Gastrocnemius medialis (tissue), 4 donors: Measurements from ENCODE around the gene DBNL. TPM values are rescaled to one million over a fixed set of nuclear protein-coding genes. Genes with fewer than 3 reads are reported as not detected.

Source experiments
- ATAC-seq, 2 donors: fragments of 150-250 bp; one replicate each; pipeline ENCODE4 v1.9.1; 2016
- DNase-seq, 2 donors: peaks; one replicate each; pipeline ENCODE4 v3.0.0-alpha.2; 2019
- H3K27ac ChIP-seq, 4 donors: fragments of 200-600 bp; sonication (generic); 1 replicate in 1 of 4; 2 replicates in 3 of 4; pipeline ENCODE4 v1.5.1; 2016 to 2018; ENCODE audit warnings: mild to moderate bottlenecking in 2 of 4, moderate library complexity in 1 of 4
- H3K27me3 ChIP-seq, 3 donors: fragments of 200-600 bp; sonication (generic) in 2 of 3; 1 replicate in 1 of 3; 2 replicates in 2 of 3; pipeline versions ENCODE4 v1.5.1 to v1.6.0; 2016 to 2019; ENCODE audit warnings: mild to moderate bottlenecking in 1 of 3, moderate library complexity in 1 of 3
- H3K36me3 ChIP-seq, 2 donors: fragments of 200-600 bp; sonication (generic) in 1 of 2; one replicate each; pipeline ENCODE4 v1.5.1; 2017 to 2018
- H3K4me1 ChIP-seq, 2 donors: fragments of 200-600 bp; sonication (generic) in 1 of 2; one replicate each; pipeline ENCODE4 v1.5.1; 2016 to 2017; ENCODE audit warnings: mild to moderate bottlenecking in 2 of 2
- H3K4me3 ChIP-seq, 4 donors: fragments of 200-600 bp; sonication (generic) in 3 of 4; 1 replicate in 1 of 4; 2 replicates in 3 of 4; pipeline ENCODE4 v1.5.1; 2016 to 2019; ENCODE audit warnings: mild to moderate bottlenecking in 2 of 4
- H3K9me3 ChIP-seq, 3 donors: fragments of 200-600 bp; sonication (generic) in 2 of 3; 1 replicate in 1 of 3; 2 replicates in 2 of 3; pipeline ENCODE4 v1.5.1; 2016 to 2019
- CTCF ChIP-seq, 5 experiments: fragments of 450-650 bp in 3 of 5; fragments of 200-600 bp in 2 of 5; sonication (generic) in 2 of 5; IDR thresholded peaks in 4 of 5; conservative IDR thresholded peaks in 1 of 5; 1 replicate in 4 of 5; 2 replicates in 1 of 5; pipeline ENCODE4 v1.5.1; 2016 to 2019; ENCODE audit warnings: antibody characterized with exemption in 5 of 5, mild to moderate bottlenecking in 3 of 5, moderate library complexity in 3 of 5
- POLR2A ChIP-seq, 2 donors: fragments of 450-650 bp; IDR thresholded peaks; one replicate each; pipeline ENCODE4 v1.6.1; 2017; ENCODE audit warnings: antibody characterized with exemption in 2 of 2, mild to moderate bottlenecking in 2 of 2, moderate library complexity in 2 of 2
- in situ Hi-C, 4 donors: fragments of 200-750 bp; cut with MboI; loops; one replicate each; pipeline versions ENCODE4 v1.15.0 to v1.8.0; 2017; ENCODE audit warnings: low sequenced_read_pairs in 4 of 4
- intact Hi-C: fragments of 100-400 bp; cut with DNase I; formaldehyde crosslinking; loops from one replicate; pipeline ENCODE4 v1.15.1; 2023; ENCODE audit warnings: low total_unique reads
- total RNA-seq, 4 donors: library from RNA; depleted of rRNA; stranded (reverse); fragments of >200 nt; gene quantifications; one replicate each; pipeline versions ENCODE4 v1.1.0 to v1.2.3, GENCODE V29; 2016

The DBNL gene
- total RNA-seq, 4 donors from 2014 or later, result 48.0 to 77.2 (median 56.0) TPM

- Histone ChIP-seq H3K4me1 (peaks cover 56 to 63% of the 10 kb centered on the region in 2 donors), H3K27ac (peak overlapping the region; percentile 85 to 95 (median 90)), H3K4me3 (no peak overlapping the region), H3K9me3 (no peaks in the 10 kb centered on the region), H3K27me3 (no peaks in the 10 kb centered on the region), H3K36me3 (peaks cover 0 to 32% of the 10 kb centered on the region in 2 donors)
- in situ Hi-C loops (no loop called here), intact Hi-C loops (no loop called here)
- peak; percentile 34 to 58 for ATAC-seq
- peak in 1 of 2 donors; percentile 80 for DNase-seq
- TF ChIP-seq POLR2A (IDR thresholded peaks at IDR 0.05) (no peak), CTCF (IDR thresholded peaks at IDR 0.05 in 4 of 5, conservative IDR thresholded peaks at IDR 0.05 in 1 of 5) (no peak)
These were observed 18.4 kb downstream of the DBNL start for GRCh38 chr7:44062903-44063295.

- DNase-seq, result peak in 1 of 2 donors; percentile 64
- in situ Hi-C loops, result no loop called here
- H3K27ac ChIP-seq, result peak overlapping the region; percentile 85 to 95 (median 90)
These were observed 19.0 kb downstream of the DBNL start for GRCh38 chr7:44063547-44063893.

GRCh38 chr7:44063894-44064651 is 19.6 kb downstream of the DBNL start:
- H3K4me1 ChIP-seq, result peaks cover 56 to 70% of the 10 kb centered on the region in 2 donors
- TF ChIP-seq CTCF (IDR thresholded peaks at IDR 0.05 in 4 of 5, conservative IDR thresholded peaks at IDR 0.05 in 1 of 5) (no peak), POLR2A (IDR thresholded peaks at IDR 0.05) (no peak)
- peaks cover 0 to 20% of the 10 kb centered on the region in 2 donors for H3K36me3 ChIP-seq
- peak overlapping the region; percentile 85 to 95 (median 90) for H3K27ac ChIP-seq
- in situ Hi-C loops, result no loop called here
- H3K27me3 ChIP-seq, result no peaks in the 10 kb centered on the region
- H3K4me3 ChIP-seq, result peak overlapping the region in 3 of 4 donors; percentile 10 to 48 (median 43)
- intact Hi-C loops, result loop anchor here (2.0 kb wide), 1 partner anchor 19 kb away; the partner anchor contains the start of gene POLM
- ATAC-seq (peak in 1 of 2 donors; percentile 4), DNase-seq (peak in 1 of 2 donors; percentile 68)
- no peaks in the 10 kb centered on the region for H3K9me3 ChIP-seq

More at GRCh38 chr7:44063547-44063893, 19.0 kb downstream of the DBNL start:
- Histone ChIP-seq H3K27me3 (no peaks in the 10 kb centered on the region), H3K4me1 (peaks cover 56 to 69% of the 10 kb centered on the region in 2 donors), H3K4me3 (peak overlapping the region in 3 of 4 donors; percentile 10 to 48 (median 43)), H3K36me3 (peaks cover 0 to 26% of the 10 kb centered on the region in 2 donors), H3K9me3 (no peaks in the 10 kb centered on the region)
- intact Hi-C loops, result no loop called here
- ATAC-seq, result peak in 1 of 2 donors; percentile 20
- TF ChIP-seq POLR2A (IDR thresholded peaks at IDR 0.05) (no peak), CTCF (IDR thresholded peaks at IDR 0.05 in 4 of 5, conservative IDR thresholded peaks at IDR 0.05 in 1 of 5) (no peak)

GRCh38 chr7:44064791-44065430 is 20.4 kb downstream of the DBNL start:
- peak overlapping the region; percentile 27 to 53 (median 46) for H3K4me3 ChIP-seq
- peak in 1 of 2 donors; percentile 20 for ATAC-seq
- intact Hi-C loops, result loop anchor here (2.0 to 5.0 kb wide), 3 partner anchors 18 to 517 kb away; partner anchors contain the start of genes POLM and TMED4
- H3K9me3 ChIP-seq, result no peaks in the 10 kb centered on the region
- H3K4me1 ChIP-seq, result peaks cover 56 to 70% of the 10 kb centered on the region in 2 donors
- DNase-seq, result peak in 1 of 2 donors; percentile 29
- no peaks in the 10 kb centered on the region for H3K27me3 ChIP-seq
- H3K36me3 ChIP-seq, result peaks cover 0 to 12% of the 10 kb centered on the region in 2 donors
- peak overlapping the region; percentile 85 to 95 (median 90) for H3K27ac ChIP-seq
- in situ Hi-C loops, result no loop called here
- no peak for TF ChIP-seq POLR2A (IDR thresholded peaks at IDR 0.05)
- TF ChIP-seq CTCF (IDR thresholded peaks at IDR 0.05 in 4 of 5, conservative IDR thresholded peaks at IDR 0.05 in 1 of 5), result no peak
